Endothelial cell of umbilical vein (primary cell): ENCODE data around the gene PTPRK. TPM values are rescaled to one million over a fixed set of nuclear protein-coding genes. Genes with fewer than 3 reads are reported as not detected.

Experiments used
- BruUV-seq: library from RNA; stranded (reverse); fragments of 400-500 nt; replicated peaks from 2 replicates; lab custom pipeline; 2021; lab: Mats Ljungman, UMichigan
- CTCF ChIA-PET: fragments of 300-600, 350-600 bp; sonication (Branson Sonifier 250); formaldehyde crosslinking; loops from one replicate; lab custom pipeline; 2021; ENCODE audit warnings: antibody characterized with exemption, inconsistent platforms; lab: Charles Lee
- POLR2A ChIA-PET: fragments of 300-600, 350-600 bp; sonication (Branson Sonifier 250); formaldehyde crosslinking; loops from one replicate; lab custom pipeline; 2021; ENCODE audit warnings: antibody characterized with exemption, inconsistent platforms; lab: Charles Lee
- DNase-seq: peaks from one replicate; pipeline ENCODE4 v3.0.0-alpha.2; 2011; ENCODE audit warnings: low read depth, low spot score
- FAIRE-seq: peaks from 2 replicates; lab custom pipeline; 2011; peaks lifted over from hg19 to GRCh38; lab: Jason Lieb, UNC
- H2AFZ ChIP-seq: 2 replicates; pipeline ENCODE4 v1.6.0; 2012; ENCODE audit warnings: low read depth, low read length, control low read depth, inconsistent platforms
- H3K27ac ChIP-seq: 2 replicates; pipeline ENCODE4 v1.5.1; 2011; ENCODE audit warnings: low read depth, mild to moderate bottlenecking, control low read depth, low read length, moderate library complexity; ENCODE audit not compliant: insufficient read depth
- H3K27me3 ChIP-seq, 2 experiments: 2 replicates each; pipeline versions ENCODE4 v1.6.0 to v1.6.1; 2011; ENCODE audit warnings: low read length in 2 of 2, mixed read lengths in 1 of 2; ENCODE audit not compliant: control insufficient read depth in 2 of 2, insufficient read depth in 2 of 2
- H3K36me3 ChIP-seq, 2 experiments: 2 replicates in 1 of 2; 3 replicates in 1 of 2; pipeline ENCODE4 v1.5.1; 2011; ENCODE audit warnings: low read length in 2 of 2, mild to moderate bottlenecking in 1 of 2, moderate library complexity in 1 of 2; ENCODE audit not compliant: control insufficient read depth in 2 of 2, insufficient read depth in 2 of 2; ENCODE audit errors: extremely low read depth in 1 of 2
- H3K4me1 ChIP-seq: 3 replicates; pipeline ENCODE4 v1.5.1; 2011; ENCODE audit warnings: mild to moderate bottlenecking, low read length; ENCODE audit not compliant: control insufficient read depth, insufficient read depth; ENCODE audit errors: extremely low read depth
- H3K4me2 ChIP-seq: 2 replicates; pipeline ENCODE4 v1.6.1; 2011; ENCODE audit warnings: low read length, control low read depth, mixed read lengths; ENCODE audit not compliant: insufficient read depth
- H3K4me3 ChIP-seq, 3 experiments: fragments of 200-600 bp in 1 of 3; sonication (generic), shearing (Covaris generic) in 1 of 3; replicated peaks in 1 of 3; 2 replicates each; pipeline ENCODE4 v1.5.1; 2011 to 2016; ENCODE audit warnings: control low read depth in 3 of 3, low read length in 3 of 3, mild to moderate bottlenecking in 2 of 3, inconsistent platforms in 1 of 3, low read depth in 1 of 3, moderate library complexity in 1 of 3; ENCODE audit not compliant: insufficient read depth in 1 of 3
- H3K79me2 ChIP-seq: 2 replicates; pipeline ENCODE4 v1.6.0; 2012; ENCODE audit warnings: low read length, inconsistent platforms; ENCODE audit not compliant: control insufficient read depth, insufficient read depth
- H3K9ac ChIP-seq: replicated peaks from 2 replicates; pipeline ENCODE3; 2011; ENCODE audit warnings: low read length, control low read depth; ENCODE audit not compliant: insufficient read depth; ENCODE audit errors: extremely low read depth
- H3K9me1 ChIP-seq: replicated peaks from 3 replicates; pipeline ENCODE4 v1.6.0; 2011; ENCODE audit warnings: mild to moderate bottlenecking, low read length; ENCODE audit not compliant: control insufficient read depth, insufficient read depth; ENCODE audit errors: extremely low read depth
- H3K9me3 ChIP-seq: replicated peaks from 2 replicates; pipeline ENCODE4 v1.5.1; 2012; ENCODE audit warnings: low read length, inconsistent platforms; ENCODE audit not compliant: control insufficient read depth, insufficient read depth
- H4K20me1 ChIP-seq: replicated peaks from 2 replicates; pipeline ENCODE3; 2011; ENCODE audit warnings: mild to moderate bottlenecking, low read length; ENCODE audit not compliant: control insufficient read depth, insufficient read depth; ENCODE audit errors: extremely low read depth
- EZH2 ChIP-seq: IDR thresholded peaks from 2 replicates; pipeline ENCODE4 v1.6.1; 2012; ENCODE audit warnings: borderline replicate concordance, low read depth, mild to moderate bottlenecking, moderate library complexity, low read length, inconsistent platforms; ENCODE audit not compliant: severe bottlenecking
- FOS ChIP-seq: IDR thresholded peaks from 2 replicates; pipeline ENCODE4 v1.6.1; 2011; ENCODE audit warnings: mild to moderate bottlenecking, low read length, moderate library complexity, borderline replicate concordance; ENCODE audit not compliant: insufficient read depth
- GATA2 ChIP-seq: IDR thresholded peaks from 2 replicates; pipeline ENCODE4 v1.7.0; 2011; ENCODE audit warnings: low read depth, mild to moderate bottlenecking, moderate library complexity, mixed read lengths, low read length; ENCODE audit not compliant: insufficient read length, insufficient read depth
- JUN ChIP-seq: IDR thresholded peaks from 2 replicates; pipeline ENCODE4 v1.6.1; 2011; ENCODE audit warnings: borderline replicate concordance, low read depth; ENCODE audit not compliant: insufficient read length, insufficient read depth
- MYC ChIP-seq: IDR thresholded peaks from one replicate; pipeline ENCODE4 v1.6.1; 2011; ENCODE audit warnings: mild to moderate bottlenecking, low read depth, low read length
- POLR2A ChIP-seq: IDR thresholded peaks from 2 replicates; pipeline ENCODE4 v1.6.1; 2012; ENCODE audit warnings: low read depth, mild to moderate bottlenecking, control low read depth, low read length
- POLR2AphosphoS5 ChIP-seq: IDR thresholded peaks from 2 replicates; pipeline ENCODE4 v1.6.1; 2012; ENCODE audit warnings: low read depth, mild to moderate bottlenecking, control low read depth, low read length, moderate library complexity; ENCODE audit not compliant: insufficient read depth
- dilution Hi-C: fragments of 300-500 bp; cut with MboI; formaldehyde crosslinking; loops from one replicate; pipeline ENCODE4 v1.15.0; 2019; ENCODE audit warnings: low sequenced_read_pairs; ENCODE audit not compliant: extremely low pct_ligation_motif_present
- intact Hi-C: fragments of 100-400 bp; cut with micrococcal nuclease; formaldehyde crosslinking; loops from one replicate; pipeline ENCODE4 v1.10.0; 2022
- polyA plus RNA-seq, 4 experiments: library from polyadenylated mRNA; depleted of rRNA in 3 of 4; stranded (reverse) in 3 of 4; unstranded in 1 of 4; fragments of >200 nt; gene quantifications; 2 replicates each; pipeline versions ENCODE4 v1.2.1 to v1.2.3, GENCODE V29; 2011 to 2012; ENCODE audit warnings: missing spikeins in 1 of 4
- total RNA-seq: library from RNA; stranded (reverse); gene quantifications from 2 replicates; pipeline ENCODE4 v1.2.3, GENCODE V29; 2021
- TF ChIP-seq, protein P1 (sequence below), 2 donors: IDR thresholded peaks; 1 replicate in 1 of 2; 2 replicates in 1 of 2; pipeline ENCODE4 v1.5.1; 2011; ENCODE audit warnings: low read length in 2 of 2, mild to moderate bottlenecking in 2 of 2, moderate library complexity in 2 of 2, control low read depth in 1 of 2, inconsistent platforms in 1 of 2, low read depth in 1 of 2; ENCODE audit not compliant: insufficient read depth in 1 of 2; ENCODE audit errors: extremely low read depth in 1 of 2
- TF ChIP-seq, protein P2 (sequence below): IDR thresholded peaks from 2 replicates; pipeline ENCODE4 v1.6.1; 2011; ENCODE audit not compliant: insufficient read depth, insufficient read length

The PTPRK gene
- total and polyA plus RNA-seq, 2 donors (not counting 3 experiments of a cell fraction or from before 2014, with no cell fraction given), result 15.2 to 74.0 TPM

DNA sequence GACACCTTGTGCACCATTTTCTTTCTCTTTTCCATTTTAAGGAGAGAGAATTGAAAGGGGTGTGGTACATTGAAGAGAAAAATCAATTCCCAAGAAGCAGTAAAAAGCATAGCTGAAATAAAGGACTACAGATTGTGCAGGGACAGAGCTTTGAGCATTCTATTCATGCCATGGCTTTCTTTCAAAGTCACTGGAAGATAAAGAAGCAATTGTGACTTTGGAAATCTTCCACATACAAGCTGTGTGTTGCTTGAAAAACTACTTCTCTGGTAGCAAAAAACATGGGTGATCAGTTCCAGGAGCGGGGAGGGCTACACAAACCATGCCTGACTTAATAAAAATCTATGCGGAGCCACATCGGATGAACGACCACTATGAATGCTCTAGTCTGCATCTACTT lies 389.4 kb downstream of the PTPRK start:
- H3K27ac ChIP-seq, result no peak overlapping the region

More for the DNA sequence above, 389.4 kb downstream of the PTPRK start:
- intact Hi-C loops, result no loop called here
- Histone ChIP-seq H3K9me3 (no peaks in the 10 kb centered on the region), H2AFZ (no peak overlapping the region), H3K36me3 (no peaks in the 10 kb centered on the region), H3K9ac (no peak overlapping the region), H3K79me2 (no peaks in the 10 kb centered on the region), H3K4me1 (peaks cover 8% of the 10 kb centered on the region), H3K4me3 (no peak overlapping the region), H3K4me2 (peak overlapping the region; percentile 54), H3K9me1 (no peaks in the 10 kb centered on the region), H4K20me1 (peaks cover 5% of the 10 kb centered on the region), H3K27me3 (no peaks in the 10 kb centered on the region)
- FAIRE-seq (no peak), DNase-seq (no peak)
- dilution Hi-C loops, result no loop called here
- no TSS peak for BruUV-seq
- POLR2A ChIA-PET, result interaction anchor here (0.6 kb wide), 1 partner anchor 291 kb away, joined by 5 read pairs; no protein-coding TSS in a partner anchor
- no peak for TF ChIP-seq MYC
- no peak for TF ChIP-seq POLR2A
- no peak for TF ChIP-seq EZH2
- TF ChIP-seq POLR2AphosphoS5, result no peak
- TF ChIP-seq, protein P1, sequence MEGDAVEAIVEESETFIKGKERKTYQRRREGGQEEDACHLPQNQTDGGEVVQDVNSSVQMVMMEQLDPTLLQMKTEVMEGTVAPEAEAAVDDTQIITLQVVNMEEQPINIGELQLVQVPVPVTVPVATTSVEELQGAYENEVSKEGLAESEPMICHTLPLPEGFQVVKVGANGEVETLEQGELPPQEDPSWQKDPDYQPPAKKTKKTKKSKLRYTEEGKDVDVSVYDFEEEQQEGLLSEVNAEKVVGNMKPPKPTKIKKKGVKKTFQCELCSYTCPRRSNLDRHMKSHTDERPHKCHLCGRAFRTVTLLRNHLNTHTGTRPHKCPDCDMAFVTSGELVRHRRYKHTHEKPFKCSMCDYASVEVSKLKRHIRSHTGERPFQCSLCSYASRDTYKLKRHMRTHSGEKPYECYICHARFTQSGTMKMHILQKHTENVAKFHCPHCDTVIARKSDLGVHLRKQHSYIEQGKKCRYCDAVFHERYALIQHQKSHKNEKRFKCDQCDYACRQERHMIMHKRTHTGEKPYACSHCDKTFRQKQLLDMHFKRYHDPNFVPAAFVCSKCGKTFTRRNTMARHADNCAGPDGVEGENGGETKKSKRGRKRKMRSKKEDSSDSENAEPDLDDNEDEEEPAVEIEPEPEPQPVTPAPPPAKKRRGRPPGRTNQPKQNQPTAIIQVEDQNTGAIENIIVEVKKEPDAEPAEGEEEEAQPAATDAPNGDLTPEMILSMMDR (IDR thresholded peaks at IDR 0.05; ENCODE audit: extremely low read depth in 1 of 2, insufficient read depth in 1 of 2, low read depth in 1 of 2, low read length in 2 of 2), result no peak
- TF ChIP-seq FOS, result no peak
- TF ChIP-seq JUN, result no peak
- no peak for TF ChIP-seq GATA2
- TF ChIP-seq, protein P2, sequence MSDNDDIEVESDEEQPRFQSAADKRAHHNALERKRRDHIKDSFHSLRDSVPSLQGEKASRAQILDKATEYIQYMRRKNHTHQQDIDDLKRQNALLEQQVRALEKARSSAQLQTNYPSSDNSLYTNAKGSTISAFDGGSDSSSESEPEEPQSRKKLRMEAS, result no peak
- CTCF ChIA-PET, result interaction anchor here (1.4 kb wide), 1 partner anchor 18 kb away, joined by 3 read pairs; no protein-coding TSS in a partner anchor
